NCI-H510A treated with DMSO at 0.1 percent for 48 hours (cell line): ENCODE measurements around the gene ABCD1.

Experiments used
- DNase-seq: peaks from one replicate; lab custom pipeline; 2025; lab: John Stamatoyannopoulos, UW

ABCD1 gene

GRCh38 chrX:153773741-153774575, 49.3 kb downstream of the ABCD1 start:
- DNase-seq, result no peak

GRCh38 chrX:153774576-153775292, 50.1 kb downstream of the ABCD1 start:
- DNase-seq, result no peak

DNA sequence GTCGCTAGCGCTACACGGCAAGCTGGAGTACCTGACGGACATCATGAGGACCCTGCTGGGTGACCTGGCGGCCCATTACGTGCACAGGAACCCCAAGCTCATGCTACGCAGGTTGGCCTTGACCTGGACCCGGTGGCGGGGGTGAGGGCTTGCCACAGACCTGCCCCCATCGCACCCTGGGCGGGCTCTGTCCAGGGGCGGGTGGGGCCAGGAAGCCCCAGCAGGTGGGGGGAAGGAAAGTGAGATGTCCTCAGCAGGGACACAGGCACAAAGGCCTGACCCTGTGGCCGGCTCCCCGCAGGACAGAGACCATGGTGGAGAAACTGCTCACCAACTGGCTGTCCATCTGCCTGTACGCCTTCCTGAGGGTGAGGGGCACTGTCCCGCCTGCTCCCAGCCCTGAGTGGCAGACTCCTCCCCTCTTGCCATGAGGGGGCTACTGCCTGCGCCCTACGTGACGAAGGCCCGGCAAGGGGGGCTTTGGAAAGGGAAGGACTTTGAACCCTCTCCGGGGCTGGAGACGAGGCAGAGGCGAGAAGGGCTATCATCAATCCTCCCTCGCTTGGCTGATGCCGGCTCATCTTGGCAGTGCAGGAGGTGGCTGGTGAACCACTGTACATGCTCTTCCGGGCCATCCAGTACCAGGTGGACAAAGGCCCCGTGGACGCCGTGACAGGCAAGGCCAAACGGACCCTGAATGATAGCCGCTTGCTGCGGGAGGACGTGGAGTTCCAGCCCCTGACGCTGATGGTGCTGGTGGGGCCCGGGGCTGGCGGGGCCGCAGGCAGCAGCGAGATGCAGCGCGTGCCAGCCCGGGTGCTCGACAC, 50.9 kb downstream of the ABCD1 start:
- no peak for DNase-seq

- DNase-seq, result no peak
Measured at GRCh38 chrX:153776120-153776599, 51.5 kb downstream of the ABCD1 start.

DNA sequence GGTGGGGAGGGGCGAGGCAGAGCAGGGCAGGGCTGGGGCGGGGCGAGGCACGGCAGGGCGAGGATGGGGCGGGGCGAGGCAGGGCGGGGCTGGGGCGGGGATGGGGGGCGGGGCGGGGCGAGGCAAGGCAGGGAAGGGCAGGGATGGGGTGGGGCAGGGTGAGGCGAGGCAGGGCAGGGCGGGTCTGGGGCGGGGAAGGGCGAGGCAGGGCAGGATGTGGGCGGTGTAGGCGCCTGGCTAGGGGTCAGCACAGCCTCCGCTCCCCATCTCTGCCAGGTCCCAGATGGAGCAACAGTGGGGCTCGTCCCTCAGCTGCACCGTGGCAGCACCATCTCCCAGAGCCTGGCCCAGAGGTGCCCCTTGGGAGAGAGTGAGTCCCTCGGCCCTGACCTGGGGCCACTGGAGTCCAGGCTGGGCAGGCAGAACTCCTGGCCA, 52.0 kb downstream of the ABCD1 start:
- no peak for DNase-seq

DNA sequence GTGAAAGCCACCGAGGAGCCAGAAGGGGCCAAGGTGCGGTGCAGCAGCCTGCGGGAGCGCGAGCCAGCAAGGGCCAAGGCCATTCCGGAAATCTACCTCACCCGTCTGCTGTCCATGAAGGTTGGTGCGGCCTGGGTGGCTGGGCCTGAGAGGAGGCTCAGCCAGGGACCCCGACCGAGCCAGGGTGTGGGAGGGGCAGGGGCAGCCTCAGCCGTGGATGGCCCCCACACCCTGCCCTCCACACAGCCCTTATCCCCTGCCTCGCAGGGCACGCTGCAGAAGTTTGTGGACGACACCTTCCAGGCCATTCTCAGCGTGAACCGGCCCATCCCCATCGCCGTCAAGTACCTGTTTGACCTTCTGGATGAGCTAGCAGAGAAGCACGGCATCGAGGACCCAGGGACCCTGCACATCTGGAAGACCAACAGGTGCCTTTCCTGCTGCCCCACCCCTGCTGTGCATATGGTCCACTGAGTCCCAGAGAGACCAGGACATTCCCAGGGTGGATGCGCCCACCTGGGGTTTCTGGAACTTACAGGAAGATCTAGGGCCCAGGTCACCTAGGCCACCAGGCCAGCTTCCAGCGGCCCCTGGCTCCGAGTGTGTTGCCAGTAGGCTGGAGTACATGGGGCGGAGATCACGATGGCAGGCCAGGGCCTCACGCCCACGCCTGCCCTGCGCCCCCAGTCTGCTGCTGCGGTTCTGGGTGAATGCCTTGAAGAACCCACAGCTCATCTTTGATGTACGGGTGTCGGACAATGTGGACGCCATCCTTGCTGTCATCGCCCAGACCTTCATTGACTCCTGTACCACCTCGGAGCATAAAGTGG, 52.8 kb downstream of the ABCD1 start:
- no peak for DNase-seq

- DNase-seq, result no peak
Measured at GRCh38 chrX:153778181-153778580, 53.5 kb downstream of the ABCD1 start.

DNA sequence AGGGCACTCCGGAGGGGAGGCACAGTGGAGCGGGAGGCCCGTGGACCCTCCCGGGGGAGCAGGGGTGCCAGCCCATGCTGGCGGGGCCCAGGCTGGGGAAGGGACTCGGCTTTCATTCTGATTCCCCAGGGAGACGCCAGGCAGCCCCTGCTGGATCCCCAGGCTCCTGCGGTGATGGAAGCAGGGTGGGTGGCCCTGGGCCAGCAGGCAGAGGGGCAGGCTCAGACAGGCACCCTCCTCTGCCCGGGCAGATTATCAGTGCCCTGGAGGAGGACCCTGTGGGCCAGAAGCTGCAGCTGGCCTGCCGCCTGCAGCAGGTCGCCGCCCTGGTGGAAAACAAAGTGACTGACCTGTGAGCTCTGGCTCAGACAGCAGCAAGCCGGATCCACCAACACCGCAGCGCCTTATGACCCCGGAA, 54.0 kb downstream of the ABCD1 start:
- DNase-seq, result no peak

DNA sequence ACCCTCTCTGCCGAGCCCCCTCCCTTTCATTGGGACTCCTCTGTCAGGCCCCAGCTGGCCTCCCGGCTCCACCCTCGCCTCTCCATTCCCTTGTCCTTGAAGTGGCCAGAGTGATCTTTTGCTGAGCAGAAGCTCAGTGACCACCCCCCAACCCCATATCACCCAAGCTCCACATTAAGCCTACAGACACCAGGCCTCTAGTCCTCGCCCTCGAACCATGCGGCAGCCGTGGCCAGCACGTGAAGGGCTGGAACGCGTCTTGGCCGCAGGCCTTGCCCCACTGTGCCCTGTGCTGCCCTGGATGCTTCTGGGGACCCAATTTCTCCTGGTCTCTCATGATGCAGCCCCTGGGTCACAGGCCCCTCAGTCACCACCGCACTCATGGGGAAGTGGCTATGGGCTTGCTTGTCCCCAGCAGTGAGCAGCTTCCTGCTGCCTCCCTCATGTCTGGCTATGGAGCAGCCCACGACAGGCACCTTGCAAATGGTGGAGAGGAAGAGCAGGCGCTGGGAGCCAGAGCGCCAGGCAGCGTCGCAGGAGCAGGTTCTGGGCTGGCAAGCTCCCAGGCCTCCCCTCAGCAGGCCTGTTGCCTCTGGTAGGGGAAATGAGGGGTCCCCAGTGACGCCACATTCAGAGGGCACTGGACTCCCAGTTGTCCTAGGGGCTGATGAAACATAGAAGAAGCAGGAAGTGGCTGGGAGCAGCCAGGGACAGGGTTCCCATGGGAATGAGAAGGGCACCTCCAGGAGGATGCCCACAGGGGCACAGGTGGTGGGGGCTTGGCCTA, 55.4 kb downstream of the ABCD1 start:
- DNase-seq, result no peak

DNA sequence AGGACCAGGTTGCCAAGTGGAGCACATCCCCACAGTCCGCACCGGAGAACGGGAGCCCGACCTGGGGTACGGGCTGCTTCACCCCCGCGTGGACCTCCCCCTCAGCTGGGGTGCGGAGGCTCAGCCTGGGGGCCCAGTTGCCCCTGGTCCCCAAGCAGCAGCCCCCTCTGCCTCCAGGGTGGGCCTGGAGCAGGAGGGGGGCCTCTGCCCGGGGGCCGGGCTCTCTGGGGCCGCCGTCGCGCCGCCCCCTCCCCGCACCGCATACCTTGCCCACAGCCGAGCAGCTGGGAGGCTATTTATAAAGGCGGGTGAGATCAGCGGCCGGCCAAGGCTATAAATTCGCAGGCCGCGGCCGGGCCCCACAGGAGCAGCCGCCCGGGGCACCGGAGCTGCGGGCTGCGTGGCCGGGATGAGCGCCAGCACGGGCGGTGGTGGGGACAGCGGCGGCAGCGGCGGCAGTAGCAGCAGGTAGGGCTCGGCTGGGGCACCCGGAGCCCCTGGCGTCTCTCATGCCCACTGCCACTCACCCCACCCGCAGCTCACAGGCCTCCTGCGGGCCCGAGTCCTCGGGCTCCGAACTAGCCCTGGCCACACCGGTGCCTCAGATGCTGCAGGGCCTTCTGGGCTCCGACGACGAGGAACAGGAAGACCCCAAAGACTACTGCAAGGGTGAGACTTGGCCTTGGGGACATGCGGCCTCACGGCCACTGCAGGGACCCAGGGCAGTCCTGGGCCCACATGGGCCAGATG, 56.2 kb downstream of the ABCD1 start, which contains the start of gene SRPK3:
Gene SRPK3, plus strand, starts transcription at position 364 of the 750 bp plus-strand sequence. Its CDS starts 46 bp downstream, at position 410.
- no peak for DNase-seq

GRCh38 chrX:153781428-153782047, 56.9 kb downstream of the ABCD1 start:
- no peak for DNase-seq

- no peak for DNase-seq
Measured at GRCh38 chrX:153782313-153782712, 57.7 kb downstream of the ABCD1 start.

DNA sequence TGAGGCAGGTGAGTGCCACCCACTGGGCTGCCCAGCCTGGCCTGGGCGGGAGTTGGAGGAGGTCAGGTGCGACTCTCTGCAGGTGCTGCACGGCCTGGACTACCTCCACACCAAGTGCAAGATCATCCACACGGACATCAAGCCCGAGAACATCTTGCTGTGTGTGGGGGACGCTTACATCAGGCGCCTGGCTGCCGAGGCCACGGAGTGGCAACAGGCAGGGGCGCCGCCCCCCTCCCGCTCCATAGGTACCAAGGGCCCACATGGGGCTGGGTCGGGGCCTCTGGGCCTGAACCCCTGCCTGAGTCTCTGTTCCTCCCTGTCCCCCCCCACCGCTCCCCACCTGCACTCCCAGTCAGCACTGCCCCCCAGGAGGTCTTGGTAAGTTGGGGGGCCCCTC, 58.2 kb downstream of the ABCD1 start:
- no peak for DNase-seq

DNA sequence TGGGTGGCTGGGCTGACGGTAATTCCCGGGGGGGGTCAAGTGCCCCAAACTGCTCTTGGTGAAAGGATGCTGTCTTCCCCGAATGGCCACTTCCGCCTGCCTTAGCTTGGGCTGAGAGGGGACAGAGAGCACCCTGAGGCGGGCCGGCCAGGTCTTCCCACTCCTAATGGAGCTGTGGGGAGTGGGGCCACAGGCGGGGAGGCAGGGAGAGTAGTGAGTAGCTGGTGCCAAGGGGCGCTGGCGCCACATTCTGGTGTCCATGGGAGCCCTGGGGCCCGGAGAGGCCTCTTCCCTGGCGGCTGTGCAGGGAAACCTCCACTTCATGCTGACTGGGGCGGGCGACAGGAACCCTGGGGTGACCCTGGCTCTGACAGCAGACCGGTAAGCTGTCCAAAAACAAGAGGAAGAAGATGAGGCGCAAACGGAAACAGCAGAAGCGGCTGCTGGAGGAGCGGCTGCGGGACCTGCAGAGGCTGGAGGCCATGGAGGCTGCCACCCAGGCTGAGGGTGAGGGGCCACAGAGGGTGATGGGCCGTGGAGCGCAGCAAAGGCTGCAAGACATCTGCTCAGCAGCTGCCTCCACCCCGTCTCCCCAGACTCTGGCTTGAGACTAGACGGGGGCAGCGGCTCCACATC, 58.8 kb downstream of the ABCD1 start:
- DNase-seq, result no peak

- no peak for DNase-seq
Measured at GRCh38 chrX:153784325-153784967, 59.8 kb downstream of the ABCD1 start.

DNA sequence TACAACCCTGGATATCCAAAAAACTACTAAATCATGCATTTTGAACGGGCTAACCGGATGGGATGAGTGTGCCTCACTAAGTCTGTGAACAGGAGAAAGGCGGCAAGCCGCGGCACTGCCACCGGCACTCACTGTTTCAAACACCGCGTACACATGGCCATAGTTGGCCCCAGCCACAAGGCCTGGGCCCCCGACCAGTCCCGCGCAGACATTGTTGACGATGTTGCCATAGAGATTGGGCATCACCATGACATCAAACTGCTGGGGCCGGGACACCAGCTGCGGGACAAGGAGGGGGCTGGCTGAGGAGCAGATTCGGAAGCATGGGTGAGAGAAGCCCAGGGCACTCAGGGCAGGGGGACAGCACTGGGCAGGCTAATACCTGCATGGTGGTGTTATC, 62.0 kb downstream of the ABCD1 start:
- no peak for DNase-seq

GRCh38 chrX:153789654-153790053, 65.0 kb downstream of the ABCD1 start:
- no peak for DNase-seq
